Renal cortex interstitium (tissue), 15 donors: Measurements from ENCODE around the gene CD101. TPM values are rescaled to one million over a fixed set of nuclear protein-coding genes. Genes with fewer than 3 reads are reported as not detected.
"Not testable (repeated sequence)": the region's sequence is repeated elsewhere in the genome, so short reads cannot be mapped to it uniquely, and the experiment has no call there.

Source experiments
- DNase-seq, 11 donors: peaks; one replicate each; pipeline ENCODE4 v3.0.0-alpha.2; 2013; ENCODE audit warnings: low read depth in 9 of 11, low spot score in 4 of 11; ENCODE audit errors: extremely low read depth in 1 of 11
- long read RNA-seq, 16 experiments: transcript quantifications; one replicate each; lab custom pipeline, GENCODE V29; 2026
- polyA plus RNA-seq, 3 donors: library from polyadenylated mRNA; unstranded; fragments of 120-200 nt; gene quantifications; one replicate each; pipeline ENCODE4 v1.2.1, GENCODE V29; 2013; ENCODE audit not compliant: insufficient read length in 3 of 3

CD101 gene
- polyA plus RNA-seq: 1 to 10 TPM; 1.9 to 2.5 (median 2.0) TPM
- long read RNA-seq, donor 1: 0 reads
- long read RNA-seq, donor 2: 0 reads
- long read RNA-seq, donor 3: 0 reads
- long read RNA-seq, donor 4: 0 reads
- long read RNA-seq, donor 5: 0 reads
- long read RNA-seq, donor 6: 0 reads
- long read RNA-seq, donor 7: 0 reads
- long read RNA-seq, donor 8: 0 reads
- long read RNA-seq, donor 9: 0 reads
- long read RNA-seq, donor 10: 0 reads
- long read RNA-seq, donor 11: 0 reads
- long read RNA-seq, donor 12: 0 reads
- long read RNA-seq, donor 13: 0 reads
- long read RNA-seq, donor 14: 0 reads
- long read RNA-seq, donor 15: 0 reads
- long read RNA-seq, donor 16: 0 reads

GRCh38 chr1:117001254-117001927 is at the start of gene CD101:
Gene CD101 (plus strand): TSS chr1:117001760. CDS start chr1:117001818, 58 bp downstream.
- no peak for DNase-seq

GRCh38 chr1:116952738-116953275 is 48.8 kb upstream of the CD101 start:
- no peak for DNase-seq

GRCh38 chr1:116954440-116954839 is 47.1 kb upstream of the CD101 start:
- DNase-seq: no peak

- no peak for DNase-seq
Observed at GRCh38 chr1:116956378-116956777, 45.2 kb upstream of the CD101 start.

GRCh38 chr1:116957646-116958045 is 43.9 kb upstream of the CD101 start:
- no peak for DNase-seq

GRCh38 chr1:116958110-116958509 is 43.5 kb upstream of the CD101 start:
- DNase-seq: no peak

GRCh38 chr1:116958977-116959376 is 42.6 kb upstream of the CD101 start:
- no peak for DNase-seq

- no peak for DNase-seq
Observed at GRCh38 chr1:116961606-116962005, 40.0 kb upstream of the CD101 start.

- DNase-seq: no peak
Observed at GRCh38 chr1:116962987-116963639, 38.4 kb upstream of the CD101 start.

GRCh38 chr1:116966791-116967190 is 34.8 kb upstream of the CD101 start:
- no peak for DNase-seq

- no peak for DNase-seq
Observed at GRCh38 chr1:116968724-116969123, 32.8 kb upstream of the CD101 start.

- DNase-seq: no peak
Observed at GRCh38 chr1:116971258-116971860, 30.2 kb upstream of the CD101 start.

GRCh38 chr1:116971965-116972673 is 29.4 kb upstream of the CD101 start:
- no peak for DNase-seq

GRCh38 chr1:116972674-116973030 is 28.9 kb upstream of the CD101 start:
- DNase-seq: peak in 1 of 11 donors; percentile 7

- not testable (repeated sequence) for DNase-seq
Observed at GRCh38 chr1:116980309-116980708, 21.3 kb upstream of the CD101 start.

- DNase-seq: no peak
Observed at GRCh38 chr1:116981521-116982037, 20.0 kb upstream of the CD101 start.

GRCh38 chr1:116982319-116983004 is 19.1 kb upstream of the CD101 start:
- peak in 1 of 11 donors; percentile 7 for DNase-seq

- DNase-seq: no peak
Observed at GRCh38 chr1:116983112-116983511, 18.4 kb upstream of the CD101 start.
